Endothelial cell of umbilical vein (primary cell): ENCODE results near the gene AUTS2. TPM values are rescaled to one million over a fixed set of nuclear protein-coding genes. Genes with fewer than 3 reads are reported as not detected.

Experiments
- BruUV-seq: library from RNA; stranded (reverse); fragments of 400-500 nt; replicated peaks from 2 replicates; lab custom pipeline; 2021; lab: Mats Ljungman, UMichigan
- CTCF ChIA-PET: fragments of 300-600, 350-600 bp; sonication (Branson Sonifier 250); formaldehyde crosslinking; loops from one replicate; lab custom pipeline; 2021; ENCODE audit warnings: antibody characterized with exemption, inconsistent platforms; lab: Charles Lee
- POLR2A ChIA-PET: fragments of 300-600, 350-600 bp; sonication (Branson Sonifier 250); formaldehyde crosslinking; loops from one replicate; lab custom pipeline; 2021; ENCODE audit warnings: antibody characterized with exemption, inconsistent platforms; lab: Charles Lee
- DNase-seq: peaks from one replicate; pipeline ENCODE4 v3.0.0-alpha.2; 2011; ENCODE audit warnings: low read depth, low spot score
- FAIRE-seq: peaks from 2 replicates; lab custom pipeline; 2011; peaks lifted over from hg19 to GRCh38; lab: Jason Lieb, UNC
- H2AFZ ChIP-seq: 2 replicates; pipeline ENCODE4 v1.6.0; 2012; ENCODE audit warnings: low read depth, low read length, control low read depth, inconsistent platforms
- H3K27ac ChIP-seq: 2 replicates; pipeline ENCODE4 v1.5.1; 2011; ENCODE audit warnings: low read depth, mild to moderate bottlenecking, control low read depth, low read length, moderate library complexity; ENCODE audit not compliant: insufficient read depth
- H3K27me3 ChIP-seq, 2 experiments: 2 replicates each; pipeline versions ENCODE4 v1.6.0 to v1.6.1; 2011; ENCODE audit warnings: low read length in 2 of 2, mixed read lengths in 1 of 2; ENCODE audit not compliant: control insufficient read depth in 2 of 2, insufficient read depth in 2 of 2
- H3K36me3 ChIP-seq, 2 experiments: 2 replicates in 1 of 2; 3 replicates in 1 of 2; pipeline ENCODE4 v1.5.1; 2011; ENCODE audit warnings: low read length in 2 of 2, mild to moderate bottlenecking in 1 of 2, moderate library complexity in 1 of 2; ENCODE audit not compliant: control insufficient read depth in 2 of 2, insufficient read depth in 2 of 2; ENCODE audit errors: extremely low read depth in 1 of 2
- H3K4me1 ChIP-seq: 3 replicates; pipeline ENCODE4 v1.5.1; 2011; ENCODE audit warnings: mild to moderate bottlenecking, low read length; ENCODE audit not compliant: control insufficient read depth, insufficient read depth; ENCODE audit errors: extremely low read depth
- H3K4me2 ChIP-seq: 2 replicates; pipeline ENCODE4 v1.6.1; 2011; ENCODE audit warnings: low read length, control low read depth, mixed read lengths; ENCODE audit not compliant: insufficient read depth
- H3K4me3 ChIP-seq, 3 experiments: fragments of 200-600 bp in 1 of 3; sonication (generic), shearing (Covaris generic) in 1 of 3; replicated peaks in 1 of 3; 2 replicates each; pipeline ENCODE4 v1.5.1; 2011 to 2016; ENCODE audit warnings: control low read depth in 3 of 3, low read length in 3 of 3, mild to moderate bottlenecking in 2 of 3, inconsistent platforms in 1 of 3, low read depth in 1 of 3, moderate library complexity in 1 of 3; ENCODE audit not compliant: insufficient read depth in 1 of 3
- H3K79me2 ChIP-seq: 2 replicates; pipeline ENCODE4 v1.6.0; 2012; ENCODE audit warnings: low read length, inconsistent platforms; ENCODE audit not compliant: control insufficient read depth, insufficient read depth
- H3K9ac ChIP-seq: replicated peaks from 2 replicates; pipeline ENCODE3; 2011; ENCODE audit warnings: low read length, control low read depth; ENCODE audit not compliant: insufficient read depth; ENCODE audit errors: extremely low read depth
- H3K9me1 ChIP-seq: replicated peaks from 3 replicates; pipeline ENCODE4 v1.6.0; 2011; ENCODE audit warnings: mild to moderate bottlenecking, low read length; ENCODE audit not compliant: control insufficient read depth, insufficient read depth; ENCODE audit errors: extremely low read depth
- H3K9me3 ChIP-seq: replicated peaks from 2 replicates; pipeline ENCODE4 v1.5.1; 2012; ENCODE audit warnings: low read length, inconsistent platforms; ENCODE audit not compliant: control insufficient read depth, insufficient read depth
- H4K20me1 ChIP-seq: replicated peaks from 2 replicates; pipeline ENCODE3; 2011; ENCODE audit warnings: mild to moderate bottlenecking, low read length; ENCODE audit not compliant: control insufficient read depth, insufficient read depth; ENCODE audit errors: extremely low read depth
- EZH2 ChIP-seq: IDR thresholded peaks from 2 replicates; pipeline ENCODE4 v1.6.1; 2012; ENCODE audit warnings: borderline replicate concordance, low read depth, mild to moderate bottlenecking, moderate library complexity, low read length, inconsistent platforms; ENCODE audit not compliant: severe bottlenecking
- FOS ChIP-seq: IDR thresholded peaks from 2 replicates; pipeline ENCODE4 v1.6.1; 2011; ENCODE audit warnings: mild to moderate bottlenecking, low read length, moderate library complexity, borderline replicate concordance; ENCODE audit not compliant: insufficient read depth
- GATA2 ChIP-seq: IDR thresholded peaks from 2 replicates; pipeline ENCODE4 v1.7.0; 2011; ENCODE audit warnings: low read depth, mild to moderate bottlenecking, moderate library complexity, mixed read lengths, low read length; ENCODE audit not compliant: insufficient read length, insufficient read depth
- JUN ChIP-seq: IDR thresholded peaks from 2 replicates; pipeline ENCODE4 v1.6.1; 2011; ENCODE audit warnings: borderline replicate concordance, low read depth; ENCODE audit not compliant: insufficient read length, insufficient read depth
- MYC ChIP-seq: IDR thresholded peaks from one replicate; pipeline ENCODE4 v1.6.1; 2011; ENCODE audit warnings: mild to moderate bottlenecking, low read depth, low read length
- POLR2A ChIP-seq: IDR thresholded peaks from 2 replicates; pipeline ENCODE4 v1.6.1; 2012; ENCODE audit warnings: low read depth, mild to moderate bottlenecking, control low read depth, low read length
- POLR2AphosphoS5 ChIP-seq: IDR thresholded peaks from 2 replicates; pipeline ENCODE4 v1.6.1; 2012; ENCODE audit warnings: low read depth, mild to moderate bottlenecking, control low read depth, low read length, moderate library complexity; ENCODE audit not compliant: insufficient read depth
- dilution Hi-C: fragments of 300-500 bp; cut with MboI; formaldehyde crosslinking; loops from one replicate; pipeline ENCODE4 v1.15.0; 2019; ENCODE audit warnings: low sequenced_read_pairs; ENCODE audit not compliant: extremely low pct_ligation_motif_present
- intact Hi-C: fragments of 100-400 bp; cut with micrococcal nuclease; formaldehyde crosslinking; loops from one replicate; pipeline ENCODE4 v1.10.0; 2022
- polyA plus RNA-seq, 4 experiments: library from polyadenylated mRNA; depleted of rRNA in 3 of 4; stranded (reverse) in 3 of 4; unstranded in 1 of 4; fragments of >200 nt; gene quantifications; 2 replicates each; pipeline versions ENCODE4 v1.2.1 to v1.2.3, GENCODE V29; 2011 to 2012; ENCODE audit warnings: missing spikeins in 1 of 4
- total RNA-seq: library from RNA; stranded (reverse); gene quantifications from 2 replicates; pipeline ENCODE4 v1.2.3, GENCODE V29; 2021
- TF ChIP-seq, protein P1 (sequence below): IDR thresholded peaks from 2 replicates; pipeline ENCODE4 v1.6.1; 2011; ENCODE audit not compliant: insufficient read depth, insufficient read length
- TF ChIP-seq, protein P2 (sequence below), 2 donors: IDR thresholded peaks; 1 replicate in 1 of 2; 2 replicates in 1 of 2; pipeline ENCODE4 v1.5.1; 2011; ENCODE audit warnings: low read length in 2 of 2, mild to moderate bottlenecking in 2 of 2, moderate library complexity in 2 of 2, control low read depth in 1 of 2, inconsistent platforms in 1 of 2, low read depth in 1 of 2; ENCODE audit not compliant: insufficient read depth in 1 of 2; ENCODE audit errors: extremely low read depth in 1 of 2

AUTS2 gene
- total and polyA plus RNA-seq, 2 donors (not counting 3 experiments of a cell fraction or from before 2014, with no cell fraction given) = 0.59 to 8.0 TPM

GRCh38 chr7:70229242-70229641 is 631.0 kb downstream of the AUTS2 start:
- ChIA-PET CTCF (no interaction called here), POLR2A (no interaction called here)
- no TSS peak for BruUV-seq
- Histone ChIP-seq H3K9me3 (no peaks in the 10 kb centered on the region), H3K9me1 (no peaks in the 10 kb centered on the region), H3K27me3 (no peaks in the 10 kb centered on the region), H4K20me1 (no peaks in the 10 kb centered on the region), H3K4me2 (no peak overlapping the region), H3K4me3 (no peak overlapping the region), H3K36me3 (no peaks in the 10 kb centered on the region), H3K27ac (no peak overlapping the region), H2AFZ (no peak overlapping the region), H3K4me1 (no peaks in the 10 kb centered on the region), H3K9ac (no peak overlapping the region), H3K79me2 (no peaks in the 10 kb centered on the region)
- TF ChIP-seq POLR2A (no peak), GATA2 (no peak), MYC (no peak), FOS (no peak), POLR2AphosphoS5 (no peak), JUN (no peak), EZH2 (no peak)
- TF ChIP-seq, protein P1, sequence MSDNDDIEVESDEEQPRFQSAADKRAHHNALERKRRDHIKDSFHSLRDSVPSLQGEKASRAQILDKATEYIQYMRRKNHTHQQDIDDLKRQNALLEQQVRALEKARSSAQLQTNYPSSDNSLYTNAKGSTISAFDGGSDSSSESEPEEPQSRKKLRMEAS = no peak
- TF ChIP-seq, protein P2, sequence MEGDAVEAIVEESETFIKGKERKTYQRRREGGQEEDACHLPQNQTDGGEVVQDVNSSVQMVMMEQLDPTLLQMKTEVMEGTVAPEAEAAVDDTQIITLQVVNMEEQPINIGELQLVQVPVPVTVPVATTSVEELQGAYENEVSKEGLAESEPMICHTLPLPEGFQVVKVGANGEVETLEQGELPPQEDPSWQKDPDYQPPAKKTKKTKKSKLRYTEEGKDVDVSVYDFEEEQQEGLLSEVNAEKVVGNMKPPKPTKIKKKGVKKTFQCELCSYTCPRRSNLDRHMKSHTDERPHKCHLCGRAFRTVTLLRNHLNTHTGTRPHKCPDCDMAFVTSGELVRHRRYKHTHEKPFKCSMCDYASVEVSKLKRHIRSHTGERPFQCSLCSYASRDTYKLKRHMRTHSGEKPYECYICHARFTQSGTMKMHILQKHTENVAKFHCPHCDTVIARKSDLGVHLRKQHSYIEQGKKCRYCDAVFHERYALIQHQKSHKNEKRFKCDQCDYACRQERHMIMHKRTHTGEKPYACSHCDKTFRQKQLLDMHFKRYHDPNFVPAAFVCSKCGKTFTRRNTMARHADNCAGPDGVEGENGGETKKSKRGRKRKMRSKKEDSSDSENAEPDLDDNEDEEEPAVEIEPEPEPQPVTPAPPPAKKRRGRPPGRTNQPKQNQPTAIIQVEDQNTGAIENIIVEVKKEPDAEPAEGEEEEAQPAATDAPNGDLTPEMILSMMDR (IDR thresholded peaks at IDR 0.05; ENCODE audit: extremely low read depth in 1 of 2, insufficient read depth in 1 of 2, low read depth in 1 of 2, low read length in 2 of 2) = no peak
- intact Hi-C loops (no loop called here), dilution Hi-C loops (no loop called here)
- FAIRE-seq (no peak), DNase-seq (no peak)
